PFSK-1 (cell line): ENCODE results near the gene TOX3.

ENCODE experiments used
- POLR2AphosphoS5 ChIP-seq: IDR thresholded peaks from 2 replicates; pipeline ENCODE4 v1.6.1; 2012; ENCODE audit warnings: low read depth, mild to moderate bottlenecking, control low read depth, low read length, moderate library complexity
- SIN3A ChIP-seq: IDR thresholded peaks from 2 replicates; pipeline ENCODE4 v1.6.1; 2012; ENCODE audit warnings: mild to moderate bottlenecking, low read length, moderate library complexity, borderline replicate concordance; ENCODE audit not compliant: insufficient read depth
- TAF1 ChIP-seq: IDR thresholded peaks from 2 replicates; pipeline ENCODE4 v1.6.1; 2012; ENCODE audit warnings: low read length, control low read depth, borderline replicate concordance; ENCODE audit not compliant: insufficient read depth

DNA sequence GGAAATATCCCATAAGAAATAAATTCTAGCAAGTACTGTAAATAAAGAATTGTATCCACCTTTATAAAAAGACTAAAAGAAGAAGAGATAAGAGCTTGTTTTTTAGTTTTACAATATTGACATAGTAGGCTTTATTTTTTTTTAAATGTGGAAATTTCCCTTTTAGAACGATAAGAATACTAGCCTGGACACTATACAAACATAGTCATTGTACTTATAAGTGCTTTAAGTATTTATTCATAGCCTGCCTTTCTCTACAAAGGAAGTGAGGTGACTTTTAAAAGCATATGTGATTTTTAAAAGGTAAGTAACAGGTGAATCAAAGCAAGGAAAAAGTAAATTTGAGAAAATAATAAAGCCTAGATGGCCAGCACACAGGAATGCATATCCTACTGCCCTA, 17.7 kb downstream of the TOX3 start:
- no peak for TF ChIP-seq SIN3A
- TF ChIP-seq TAF1, result no peak
- TF ChIP-seq POLR2AphosphoS5, result no peak
